K562 (cell line): ENCODE results near the gene METTL25B. TPM values are rescaled to one million over a fixed set of nuclear protein-coding genes. Genes with fewer than 3 reads are reported as not detected.

Experiments
- BCL6 ChIP-seq: fragments of 250-450 bp; sonication (Bioruptor Pico); IDR thresholded peaks from 2 replicates; pipeline ENCODE4 v1.4.0; 2020
- CBFA2T3 ChIP-seq: fragments of 450-650 bp; IDR thresholded peaks from 2 replicates; pipeline ENCODE4 v1.6.1; 2017
- CBFB ChIP-seq: sonication (generic); formaldehyde crosslinking; IDR thresholded peaks from 2 replicates; pipeline ENCODE4 v1.4.0; 2020; ENCODE audit warnings: mild to moderate bottlenecking, missing genetic modification reagents
- CGGBP1 ChIP-seq: fragments of 250-450 bp; sonication (Bioruptor Pico); IDR thresholded peaks from 2 replicates; pipeline ENCODE4 v1.9.0; 2021; ENCODE audit warnings: mild to moderate bottlenecking
- CHD1 ChIP-seq: fragments of 200-600 bp; sonication (generic); IDR thresholded peaks from one replicate; pipeline ENCODE4 v1.6.1; 2012; ENCODE audit warnings: mild to moderate bottlenecking, moderate library complexity, low read length, inconsistent platforms
- ELF1 ChIP-seq: fragments of 200-800 bp; sonication (Bioruptor generic); IDR thresholded peaks from 2 replicates; pipeline ENCODE4 v1.6.1; 2016; ENCODE audit warnings: missing genetic modification characterization, missing compliant biosample characterization
- FOXJ2 ChIP-seq: fragments of 200-800 bp; sonication (Bioruptor generic); IDR thresholded peaks from 2 replicates; pipeline ENCODE4 v1.6.1; 2016; ENCODE audit warnings: missing genetic modification characterization, missing compliant biosample characterization
- ILF3 ChIP-seq: fragments of 450-650 bp; IDR thresholded peaks from 2 replicates; pipeline ENCODE4 v1.6.1; 2018; ENCODE audit warnings: antibody characterized with exemption, mild to moderate bottlenecking, moderate library complexity, borderline replicate concordance
- KDM4B ChIP-seq, 2 experiments: fragments of 450-650 bp in 1 of 2; sonication (generic) in 1 of 2; IDR thresholded peaks; 2 replicates each; pipeline ENCODE4 v1.6.1; 2016 to 2017; ENCODE audit warnings: borderline replicate concordance in 2 of 2, antibody characterized with exemption in 1 of 2, low read depth in 1 of 2, mild to moderate bottlenecking in 1 of 2
- MED1 ChIP-seq: sonication (generic); formaldehyde crosslinking; IDR thresholded peaks from 2 replicates; pipeline ENCODE4 v1.8.1; 2023; ENCODE audit warnings: missing genetic modification reagents, borderline replicate concordance
- NCOR1 ChIP-seq: fragments of 450-650 bp; IDR thresholded peaks from 2 replicates; pipeline ENCODE4 v1.6.1; 2016; ENCODE audit warnings: mild to moderate bottlenecking, moderate library complexity
- NFATC3 ChIP-seq: fragments of 450-650 bp; IDR thresholded peaks from 2 replicates; pipeline ENCODE4 v1.6.1; 2017; ENCODE audit warnings: mild to moderate bottlenecking
- NFE2L1 ChIP-seq: fragments of 450-650 bp; IDR thresholded peaks from 2 replicates; pipeline ENCODE4 v1.6.1; 2016; ENCODE audit warnings: missing genetic modification characterization, low read depth, mild to moderate bottlenecking, missing compliant biosample characterization, moderate library complexity, borderline replicate concordance
- NRF1 ChIP-seq, 2 experiments: fragments of 450-650 bp; IDR thresholded peaks in 1 of 2; conservative IDR thresholded peaks in 1 of 2; 2 replicates each; pipeline ENCODE4 v1.6.1; 2014; ENCODE audit warnings: mild to moderate bottlenecking in 2 of 2
- RBM17 ChIP-seq: fragments of 200-400 bp; formaldehyde crosslinking; IDR thresholded peaks from 2 replicates; pipeline ENCODE4 v1.6.1; 2017; ENCODE audit warnings: low read depth, mild to moderate bottlenecking, low read length, borderline replicate concordance
- RBM34 ChIP-seq: fragments of 200-400 bp; formaldehyde crosslinking; IDR thresholded peaks from 2 replicates; pipeline ENCODE4 v1.6.1; 2018; ENCODE audit warnings: low read length, borderline replicate concordance; ENCODE audit not compliant: insufficient read depth
- SREBF2 ChIP-seq: sonication (generic); formaldehyde crosslinking; IDR thresholded peaks from 2 replicates; pipeline ENCODE4 v1.4.0; 2020; ENCODE audit warnings: mild to moderate bottlenecking, missing genetic modification reagents
- TAF15 ChIP-seq: fragments of 200-400 bp; formaldehyde crosslinking; IDR thresholded peaks from 2 replicates; pipeline ENCODE4 v1.6.1; 2017; ENCODE audit warnings: mild to moderate bottlenecking, low read depth, low read length, moderate library complexity
- TSC22D4 ChIP-seq: fragments of 450-650 bp; IDR thresholded peaks from 2 replicates; pipeline ENCODE4 v1.6.1; 2016; ENCODE audit warnings: missing genetic modification characterization, missing biosample characterization, control low read depth
- ZFX ChIP-seq: sonication (generic); formaldehyde crosslinking; IDR thresholded peaks from 2 replicates; pipeline ENCODE4 v1.8.0; 2022; ENCODE audit warnings: mild to moderate bottlenecking, missing genetic modification reagents, moderate library complexity
- ZNF24 ChIP-seq: fragments of 450-650 bp; IDR thresholded peaks from 2 replicates; pipeline ENCODE4 v1.6.1; 2016
- ZNF263 ChIP-seq: sonication (generic); formaldehyde crosslinking; IDR thresholded peaks from 2 replicates; pipeline ENCODE4 v1.8.0; 2022; ENCODE audit warnings: mild to moderate bottlenecking, missing genetic modification reagents, borderline replicate concordance
- ZNF274 ChIP-seq: IDR thresholded peaks from 2 replicates; pipeline ENCODE4 v1.6.1; 2011; ENCODE audit warnings: low read depth, mild to moderate bottlenecking, low read length, moderate library complexity, borderline replicate concordance
- ZNF408 ChIP-seq: fragments of 250-450 bp; sonication (Bioruptor Pico); IDR thresholded peaks from 2 replicates; pipeline ENCODE4 v1.4.0; 2020; ENCODE audit warnings: low read depth, mild to moderate bottlenecking, moderate library complexity
- ZNF707 ChIP-seq: fragments of 250-450 bp; sonication (Bioruptor Pico); conservative IDR thresholded peaks from 2 replicates; pipeline ENCODE4 v1.8.0; 2022; ENCODE audit warnings: inconsistent platforms, mild to moderate bottlenecking, moderate library complexity
- polyA plus RNA-seq, 8 experiments: library from polyadenylated mRNA; depleted of rRNA in 4 of 8; stranded (reverse) in 5 of 8; unstranded in 3 of 8; fragments of >200 nt; fragmentation: Nextera tagmentation in 2 of 8; fragmentation: Illumina TruSeq in 1 of 8; extraction: Ambion mirVana in 2 of 8; extraction: Trizol in 1 of 8; gene quantifications; 2 replicates each; pipeline versions ENCODE4 v1.2.1 to v1.2.3, GENCODE V29; 2011 to 2014; ENCODE audit warnings: inconsistent platforms in 1 of 8, missing spikeins in 1 of 8
- total RNA-seq, 7 experiments: library from RNA; depleted of rRNA in 6 of 7; stranded (reverse); fragments of >200 nt in 6 of 7; fragmentation: Illumina TruSeq in 2 of 7; extraction: Trizol in 2 of 7; gene quantifications; 2 replicates each; pipeline versions ENCODE4 v1.2.1 to v1.2.3, GENCODE V29; 2011 to 2021; ENCODE audit warnings: low replicate concordance in 1 of 7
- TF ChIP-seq, protein P1 (sequence below): fragments of 250-450 bp; sonication (Bioruptor Pico); IDR thresholded peaks from 2 replicates; pipeline ENCODE4 v1.5.0; 2021; ENCODE audit warnings: mild to moderate bottlenecking, borderline replicate concordance
- TF ChIP-seq, protein P2 (sequence below): sonication (generic); formaldehyde crosslinking; IDR thresholded peaks from 2 replicates; pipeline ENCODE4 v1.9.0; 2022; ENCODE audit warnings: mild to moderate bottlenecking, missing genetic modification reagents

The METTL25B gene
- total and polyA plus RNA-seq, 9 of the 15 experiments (the other 6 are each of a cell fraction or from before 2014, with no cell fraction given), result 7.7 to 48.3 (median 33.1) TPM

DNA sequence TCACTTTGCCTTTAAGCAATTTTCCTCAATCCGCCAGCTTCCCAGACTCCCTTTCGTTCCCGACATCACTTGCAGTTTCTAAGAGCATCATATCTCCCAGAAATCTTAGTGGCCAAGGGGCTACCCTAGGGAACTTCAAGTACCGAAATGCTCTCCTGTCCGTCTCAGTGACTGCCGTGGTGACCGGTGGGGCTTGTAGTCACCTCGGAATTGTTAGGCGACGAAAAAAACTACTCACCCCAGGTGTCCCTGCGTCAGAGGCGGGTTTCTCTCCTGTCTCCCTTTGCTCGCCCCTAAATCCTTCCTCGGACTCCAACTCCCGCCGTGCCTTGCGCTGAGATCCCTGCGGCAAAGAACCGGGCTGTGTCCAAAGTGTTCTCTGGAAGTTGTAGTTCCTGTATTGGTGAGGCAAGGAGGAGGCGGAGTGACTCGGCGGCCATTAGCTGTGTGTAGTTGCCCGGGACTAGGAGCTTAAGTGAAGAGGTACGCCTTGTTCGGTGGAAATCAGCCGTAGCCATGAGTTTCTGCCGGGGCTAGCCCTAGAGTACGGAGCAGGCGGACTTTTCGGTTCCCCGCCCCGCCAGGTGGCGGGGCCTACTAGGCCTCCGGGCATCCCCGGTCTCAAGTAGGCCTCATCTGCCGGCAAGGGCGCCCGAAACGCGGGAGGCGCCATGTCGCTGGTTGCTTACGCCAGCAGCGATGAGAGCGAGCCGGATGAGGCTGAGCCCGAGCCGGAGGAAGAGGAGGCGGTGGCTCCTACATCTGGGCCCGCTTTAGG, 39.0 kb downstream of the METTL25B start, which contains the start of gene PRCC (continued):
- TF ChIP-seq, protein P1, sequence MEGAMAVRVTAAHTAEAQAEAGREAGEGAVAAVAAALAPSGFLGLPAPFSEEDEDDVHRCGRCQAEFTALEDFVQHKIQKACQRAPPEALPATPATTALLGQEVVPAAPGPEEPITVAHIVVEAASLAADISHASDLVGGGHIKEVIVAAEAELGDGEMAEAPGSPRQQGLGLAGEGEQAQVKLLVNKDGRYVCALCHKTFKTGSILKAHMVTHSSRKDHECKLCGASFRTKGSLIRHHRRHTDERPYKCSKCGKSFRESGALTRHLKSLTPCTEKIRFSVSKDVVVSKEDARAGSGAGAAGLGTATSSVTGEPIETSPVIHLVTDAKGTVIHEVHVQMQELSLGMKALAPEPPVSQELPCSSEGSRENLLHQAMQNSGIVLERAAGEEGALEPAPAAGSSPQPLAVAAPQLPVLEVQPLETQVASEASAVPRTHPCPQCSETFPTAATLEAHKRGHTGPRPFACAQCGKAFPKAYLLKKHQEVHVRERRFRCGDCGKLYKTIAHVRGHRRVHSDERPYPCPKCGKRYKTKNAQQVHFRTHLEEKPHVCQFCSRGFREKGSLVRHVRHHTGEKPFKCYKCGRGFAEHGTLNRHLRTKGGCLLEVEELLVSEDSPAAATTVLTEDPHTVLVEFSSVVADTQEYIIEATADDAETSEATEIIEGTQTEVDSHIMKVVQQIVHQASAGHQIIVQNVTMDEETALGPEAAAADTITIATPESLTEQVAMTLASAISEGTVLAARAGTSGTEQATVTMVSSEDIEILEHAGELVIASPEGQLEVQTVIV (CRISPR knock-in tag), result no peak
- TF ChIP-seq ELF1, result peak; percentile 87
- TF ChIP-seq ZNF24, result no peak
- TF ChIP-seq TAF15, result no peak
- no peak for TF ChIP-seq CBFB (CRISPR knock-in tag)
- TF ChIP-seq, protein P2, sequence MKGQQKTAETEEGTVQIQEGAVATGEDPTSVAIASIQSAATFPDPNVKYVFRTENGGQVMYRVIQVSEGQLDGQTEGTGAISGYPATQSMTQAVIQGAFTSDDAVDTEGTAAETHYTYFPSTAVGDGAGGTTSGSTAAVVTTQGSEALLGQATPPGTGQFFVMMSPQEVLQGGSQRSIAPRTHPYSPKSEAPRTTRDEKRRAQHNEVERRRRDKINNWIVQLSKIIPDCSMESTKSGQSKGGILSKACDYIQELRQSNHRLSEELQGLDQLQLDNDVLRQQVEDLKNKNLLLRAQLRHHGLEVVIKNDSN (CRISPR knock-in tag), result no peak
- TF ChIP-seq MED1, result no peak
- TF ChIP-seq CHD1, result peak; percentile 100
- TF ChIP-seq CBFA2T3, result no peak
- peak; percentile 84 for TF ChIP-seq FOXJ2 (tag)
- no peak for TF ChIP-seq ZNF274
- no peak for TF ChIP-seq NCOR1
- TF ChIP-seq RBM17, result no peak
- TF ChIP-seq CGGBP1 (CRISPR knock-in tag), result no peak
- no peak for TF ChIP-seq NFATC3
- 0 out of 2 replicates have a peak, but pooled peaks have one; percentile 73 for TF ChIP-seq SREBF2 (CRISPR knock-in tag)
- no peak for TF ChIP-seq ZNF707 (CRISPR knock-in tag)
- TF ChIP-seq RBM34, result no peak
- TF ChIP-seq KDM4B (IDR thresholded peaks at IDR 0.05; ENCODE audit: borderline replicate concordance in 2 of 2, low read depth in 1 of 2), result no peak; a peak in 1 of 4 replicates
- TF ChIP-seq ILF3, result no peak
- TF ChIP-seq ZNF263, result peak; percentile 83
- TF ChIP-seq NFE2L1, result no peak
- TF ChIP-seq NRF1 (conservative IDR thresholded peaks at IDR 0.05 in 1 of 2, IDR thresholded peaks at IDR 0.05 in 1 of 2), result peak; percentile 80 to 84
- no peak for TF ChIP-seq TSC22D4
- peak; percentile 53; the same call in 1 of the 2 replicates for TF ChIP-seq BCL6 (CRISPR knock-in tag)
- peak; percentile 100 for TF ChIP-seq ZFX (CRISPR knock-in tag)
- no peak for TF ChIP-seq ZNF408
